Natural killer cell (primary cell): ENCODE results near the gene REL. TPM values are rescaled to one million over a fixed set of nuclear protein-coding genes. Genes with fewer than 3 reads are reported as not detected.

Source experiments
- ATAC-seq, 3 donors: fragments of 150-1000 bp in 2 of 3; fragments of 200-7000 bp in 1 of 3; cut with Tn5 transposase; 1 replicate in 1 of 3; 2 replicates in 2 of 3; pipeline ENCODE4 v1.10.0; 2021; ENCODE audit warnings: mild to moderate bottlenecking in 2 of 3, moderate library complexity in 2 of 3
- DNase-seq, 2 donors: peaks; one replicate each; pipeline versions ENCODE4 v3.0.0 to v3.0.0-alpha.2; 2013 to 2021; ENCODE audit warnings: mixed read lengths in 1 of 2
- H3K27ac ChIP-seq: one replicate; pipeline ENCODE4 v1.5.1; 2013; ENCODE audit warnings: mild to moderate bottlenecking, low read length
- H3K27me3 ChIP-seq: one replicate; pipeline ENCODE4 v1.6.1; 2013; ENCODE audit warnings: low read length; ENCODE audit not compliant: control insufficient read depth, insufficient read depth
- H3K36me3 ChIP-seq: one replicate; pipeline ENCODE4 v1.6.1; 2013; ENCODE audit warnings: low read length; ENCODE audit not compliant: control insufficient read depth, insufficient read depth
- H3K4me1 ChIP-seq: one replicate; pipeline ENCODE4 v1.6.1; 2013; ENCODE audit warnings: low read length; ENCODE audit not compliant: control insufficient read depth, insufficient read depth
- H3K4me3 ChIP-seq: one replicate; pipeline ENCODE4 v1.5.1; 2013; ENCODE audit warnings: low read length
- H3K9me3 ChIP-seq: one replicate; pipeline ENCODE4 v1.6.1; 2013; ENCODE audit warnings: low read length; ENCODE audit not compliant: control insufficient read depth, insufficient read depth
- H3K27ac Mint-ChIP-seq, 2 donors: one replicate each; pipeline ENCODE4 v1.8.0; 2022; ENCODE audit warnings: mild to moderate bottlenecking in 2 of 2, mixed read lengths in 2 of 2, moderate library complexity in 1 of 2
- H3K27me3 Mint-ChIP-seq, 2 donors: one replicate each; pipeline ENCODE4 v1.8.0; 2022; ENCODE audit warnings: low read depth in 2 of 2, mixed read lengths in 2 of 2
- H3K36me3 Mint-ChIP-seq: one replicate; pipeline ENCODE4 v1.8.0; 2022; ENCODE audit warnings: mixed read lengths
- H3K4me1 Mint-ChIP-seq, 2 donors: one replicate each; pipeline ENCODE4 v1.8.0; 2022; ENCODE audit warnings: mixed read lengths in 2 of 2
- H3K4me3 Mint-ChIP-seq: one replicate; pipeline ENCODE4 v1.8.0; 2022; ENCODE audit warnings: mild to moderate bottlenecking, moderate library complexity, mixed read lengths
- H3K9me3 Mint-ChIP-seq, 2 donors: one replicate each; pipeline ENCODE4 v1.8.0; 2022; ENCODE audit warnings: mixed read lengths in 2 of 2
- WGBS: methylation state at CpG from one replicate; pipeline ENCODE4 v1.1.7; 2013; ENCODE audit warnings: missing lambda C conversion rate; ENCODE audit not compliant: insufficient coverage; 5-methylcytosine and 5-hydroxymethylcytosine counted together
- intact Hi-C: fragments of 100-400 bp; cut with micrococcal nuclease; formaldehyde crosslinking; loops from one replicate; pipeline ENCODE4 v1.14.2; 2022
- total RNA-seq, 4 donors: library from RNA; stranded (reverse); fragments of 120-200 nt in 1 of 4; gene quantifications; one replicate each; pipeline versions ENCODE4 v1.2.3 to v1.2.4, GENCODE V29; 2013 to 2022
- TF ChIP-seq, protein P1 (sequence below): fragments of 200-600 bp; IDR thresholded peaks from one replicate; pipeline ENCODE4 v1.8.0; 2022; ENCODE audit warnings: antibody characterized with exemption

The REL gene
- total RNA-seq, 3 donors from 2014 or later (not counting 1 experiment from before 2014, with no cell fraction given) = 128 to 197 (median 178) TPM

GRCh38 chr2:60844105-60844504, 37.3 kb upstream of the REL start:
- Histone ChIP-seq H3K36me3 (no peaks in the 10 kb centered on the region), H3K9me3 (no peaks in the 10 kb centered on the region), H3K27ac (no peak overlapping the region), H3K4me1 (peaks cover 18% of the 10 kb centered on the region), H3K27me3 (no peaks in the 10 kb centered on the region), H3K4me3 (no peak overlapping the region)
- WGBS = 75% methylated on average over 1 of the region's 2 CpGs
- Mint-ChIP-seq H3K36me3 (no peaks in the 10 kb centered on the region), H3K27ac (no peak overlapping the region), H3K4me3 (no peak overlapping the region), H3K9me3 (no peaks in the 10 kb centered on the region), H3K27me3 (no peaks in the 10 kb centered on the region), H3K4me1 (peaks cover 7 to 8% of the 10 kb centered on the region in 2 donors)
- ATAC-seq (no peak), DNase-seq (no peak)
- intact Hi-C loops = no loop called here
- TF ChIP-seq, protein P1, sequence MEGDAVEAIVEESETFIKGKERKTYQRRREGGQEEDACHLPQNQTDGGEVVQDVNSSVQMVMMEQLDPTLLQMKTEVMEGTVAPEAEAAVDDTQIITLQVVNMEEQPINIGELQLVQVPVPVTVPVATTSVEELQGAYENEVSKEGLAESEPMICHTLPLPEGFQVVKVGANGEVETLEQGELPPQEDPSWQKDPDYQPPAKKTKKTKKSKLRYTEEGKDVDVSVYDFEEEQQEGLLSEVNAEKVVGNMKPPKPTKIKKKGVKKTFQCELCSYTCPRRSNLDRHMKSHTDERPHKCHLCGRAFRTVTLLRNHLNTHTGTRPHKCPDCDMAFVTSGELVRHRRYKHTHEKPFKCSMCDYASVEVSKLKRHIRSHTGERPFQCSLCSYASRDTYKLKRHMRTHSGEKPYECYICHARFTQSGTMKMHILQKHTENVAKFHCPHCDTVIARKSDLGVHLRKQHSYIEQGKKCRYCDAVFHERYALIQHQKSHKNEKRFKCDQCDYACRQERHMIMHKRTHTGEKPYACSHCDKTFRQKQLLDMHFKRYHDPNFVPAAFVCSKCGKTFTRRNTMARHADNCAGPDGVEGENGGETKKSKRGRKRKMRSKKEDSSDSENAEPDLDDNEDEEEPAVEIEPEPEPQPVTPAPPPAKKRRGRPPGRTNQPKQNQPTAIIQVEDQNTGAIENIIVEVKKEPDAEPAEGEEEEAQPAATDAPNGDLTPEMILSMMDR = no peak

- Mint-ChIP-seq H3K4me3 (no peak overlapping the region), H3K36me3 (no peaks in the 10 kb centered on the region), H3K9me3 (no peaks in the 10 kb centered on the region), H3K27ac (no peak overlapping the region), H3K4me1 (no peaks in the 10 kb centered on the region), H3K27me3 (peaks cover 0 to 5% of the 10 kb centered on the region in 2 donors)
- DNase-seq (no peak), ATAC-seq (no peak)
- Histone ChIP-seq H3K4me1 (no peaks in the 10 kb centered on the region), H3K36me3 (no peaks in the 10 kb centered on the region), H3K4me3 (no peak overlapping the region), H3K9me3 (no peaks in the 10 kb centered on the region), H3K27me3 (no peaks in the 10 kb centered on the region), H3K27ac (no peak overlapping the region)
- TF ChIP-seq, protein P1 = no peak
- intact Hi-C loops = no loop called here
- WGBS = 98% methylated on average over 4 of the region's 6 CpGs
Measured at GRCh38 chr2:60847854-60848253, 33.5 kb upstream of the REL start.

DNA sequence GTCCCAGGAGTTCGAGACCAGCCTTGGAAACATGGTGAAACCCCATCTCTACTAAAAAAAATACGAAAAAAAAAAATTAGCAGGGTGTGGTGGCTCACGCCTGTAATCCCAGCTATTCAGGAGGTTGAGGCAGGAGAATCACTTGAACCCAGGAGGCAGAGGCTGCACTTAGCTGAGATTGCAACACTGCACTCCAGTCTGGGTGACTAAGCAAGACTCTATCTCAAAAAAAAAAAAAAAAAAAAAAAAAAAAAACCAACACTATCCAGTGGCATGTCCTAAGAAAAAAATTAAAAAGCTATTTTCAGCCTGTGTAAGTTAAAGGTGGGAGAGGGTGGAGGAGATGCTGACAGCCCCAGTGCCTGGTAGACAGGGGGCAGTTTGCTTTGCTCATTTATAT, 32.2 kb upstream of the REL start:
- Histone ChIP-seq H3K4me1 (no peaks in the 10 kb centered on the region), H3K27me3 (no peaks in the 10 kb centered on the region), H3K27ac (no peak overlapping the region), H3K4me3 (no peak overlapping the region), H3K36me3 (no peaks in the 10 kb centered on the region), H3K9me3 (no peaks in the 10 kb centered on the region)
- intact Hi-C loops = no loop called here
- no peak for DNase-seq
- 94% methylated on average over 3 of the region's 3 CpGs for WGBS
- no peaks in the 10 kb centered on the region for H3K36me3 Mint-ChIP-seq
- TF ChIP-seq, protein P1 = no peak
- H3K27ac Mint-ChIP-seq = no peak overlapping the region
- H3K9me3 Mint-ChIP-seq = no peaks in the 10 kb centered on the region
- H3K4me3 Mint-ChIP-seq = no peak overlapping the region
- peaks cover 0 to 12% of the 10 kb centered on the region in 2 donors for H3K27me3 Mint-ChIP-seq
- H3K4me1 Mint-ChIP-seq = no peaks in the 10 kb centered on the region
- ATAC-seq = no peak

- DNase-seq = no peak
- no peaks in the 10 kb centered on the region for H3K4me1 Mint-ChIP-seq
- no peaks in the 10 kb centered on the region for H3K9me3 ChIP-seq
- H3K36me3 ChIP-seq = no peaks in the 10 kb centered on the region
- TF ChIP-seq, protein P1 = no peak
- no peak overlapping the region for H3K4me3 Mint-ChIP-seq
- H3K27ac ChIP-seq = no peak overlapping the region
- intact Hi-C loops = no loop called here
- H3K27me3 Mint-ChIP-seq = peaks cover 0 to 12% of the 10 kb centered on the region in 2 donors
- H3K4me3 ChIP-seq = no peak overlapping the region
- no peaks in the 10 kb centered on the region for H3K4me1 ChIP-seq
- H3K36me3 Mint-ChIP-seq = no peaks in the 10 kb centered on the region
- WGBS = 81% methylated on average over 7 of the region's 8 CpGs
- no peak for ATAC-seq
- no peaks in the 10 kb centered on the region for H3K27me3 ChIP-seq
- H3K27ac Mint-ChIP-seq = no peak overlapping the region
- no peaks in the 10 kb centered on the region for H3K9me3 Mint-ChIP-seq
Measured at GRCh38 chr2:60852282-60852860, 29.0 kb upstream of the REL start.
